HL-60 (cell line): Measurements from ENCODE around the gene CDK5R1.

Experiments
- CTCF ChIP-seq: IDR thresholded peaks from one replicate; pipeline ENCODE4 v1.5.1; 2011; ENCODE audit warnings: low read length, control low read depth, inconsistent platforms; ENCODE audit not compliant: insufficient read depth
- POLR2AphosphoS5 ChIP-seq: IDR thresholded peaks from 2 replicates; pipeline ENCODE4 v1.6.1; 2012; ENCODE audit warnings: low read depth
- SPI1 ChIP-seq: IDR thresholded peaks from 2 replicates; pipeline ENCODE4 v1.6.1; 2012; ENCODE audit warnings: low read depth, mild to moderate bottlenecking, borderline replicate concordance
- TF ChIP-seq, protein P1 (sequence below): IDR thresholded peaks from 2 replicates; pipeline ENCODE4 v1.6.1; 2012; ENCODE audit warnings: low read depth; ENCODE audit not compliant: insufficient replicate concordance

DNA sequence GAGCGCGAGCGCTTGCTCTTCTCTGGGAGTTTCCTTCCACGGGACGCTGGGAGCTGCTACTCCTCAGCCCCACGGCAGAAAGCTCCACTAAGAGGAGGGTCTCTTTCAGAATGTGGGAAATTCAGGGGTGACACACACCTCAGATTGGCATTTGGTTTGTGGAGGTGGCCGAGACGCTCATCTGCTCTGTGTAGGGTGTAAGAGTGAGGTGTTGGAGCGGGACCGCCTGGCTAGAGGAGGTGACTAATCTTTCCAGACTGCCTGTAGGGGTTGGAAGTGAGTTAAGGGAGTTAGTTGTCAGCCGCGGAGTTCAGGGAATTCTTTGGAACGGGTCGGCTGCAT, 41.7 kb upstream of the CDK5R1 start:
- TF ChIP-seq, protein P1, sequence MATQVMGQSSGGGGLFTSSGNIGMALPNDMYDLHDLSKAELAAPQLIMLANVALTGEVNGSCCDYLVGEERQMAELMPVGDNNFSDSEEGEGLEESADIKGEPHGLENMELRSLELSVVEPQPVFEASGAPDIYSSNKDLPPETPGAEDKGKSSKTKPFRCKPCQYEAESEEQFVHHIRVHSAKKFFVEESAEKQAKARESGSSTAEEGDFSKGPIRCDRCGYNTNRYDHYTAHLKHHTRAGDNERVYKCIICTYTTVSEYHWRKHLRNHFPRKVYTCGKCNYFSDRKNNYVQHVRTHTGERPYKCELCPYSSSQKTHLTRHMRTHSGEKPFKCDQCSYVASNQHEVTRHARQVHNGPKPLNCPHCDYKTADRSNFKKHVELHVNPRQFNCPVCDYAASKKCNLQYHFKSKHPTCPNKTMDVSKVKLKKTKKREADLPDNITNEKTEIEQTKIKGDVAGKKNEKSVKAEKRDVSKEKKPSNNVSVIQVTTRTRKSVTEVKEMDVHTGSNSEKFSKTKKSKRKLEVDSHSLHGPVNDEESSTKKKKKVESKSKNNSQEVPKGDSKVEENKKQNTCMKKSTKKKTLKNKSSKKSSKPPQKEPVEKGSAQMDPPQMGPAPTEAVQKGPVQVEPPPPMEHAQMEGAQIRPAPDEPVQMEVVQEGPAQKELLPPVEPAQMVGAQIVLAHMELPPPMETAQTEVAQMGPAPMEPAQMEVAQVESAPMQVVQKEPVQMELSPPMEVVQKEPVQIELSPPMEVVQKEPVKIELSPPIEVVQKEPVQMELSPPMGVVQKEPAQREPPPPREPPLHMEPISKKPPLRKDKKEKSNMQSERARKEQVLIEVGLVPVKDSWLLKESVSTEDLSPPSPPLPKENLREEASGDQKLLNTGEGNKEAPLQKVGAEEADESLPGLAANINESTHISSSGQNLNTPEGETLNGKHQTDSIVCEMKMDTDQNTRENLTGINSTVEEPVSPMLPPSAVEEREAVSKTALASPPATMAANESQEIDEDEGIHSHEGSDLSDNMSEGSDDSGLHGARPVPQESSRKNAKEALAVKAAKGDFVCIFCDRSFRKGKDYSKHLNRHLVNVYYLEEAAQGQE: no peak
- TF ChIP-seq CTCF: no peak
- TF ChIP-seq POLR2AphosphoS5: no peak
- no peak for TF ChIP-seq SPI1
